Activated T-cell treated with anti-CD3 and anti-CD28 coated beads for 1 hour (primary cell): ENCODE measurements around the gene CRACR2B.

Experiments used
- DNase-seq: peaks from one replicate; pipeline ENCODE4 v3.0.0-alpha.2; 2020; ENCODE audit warnings: low read depth

CRACR2B gene

DNA sequence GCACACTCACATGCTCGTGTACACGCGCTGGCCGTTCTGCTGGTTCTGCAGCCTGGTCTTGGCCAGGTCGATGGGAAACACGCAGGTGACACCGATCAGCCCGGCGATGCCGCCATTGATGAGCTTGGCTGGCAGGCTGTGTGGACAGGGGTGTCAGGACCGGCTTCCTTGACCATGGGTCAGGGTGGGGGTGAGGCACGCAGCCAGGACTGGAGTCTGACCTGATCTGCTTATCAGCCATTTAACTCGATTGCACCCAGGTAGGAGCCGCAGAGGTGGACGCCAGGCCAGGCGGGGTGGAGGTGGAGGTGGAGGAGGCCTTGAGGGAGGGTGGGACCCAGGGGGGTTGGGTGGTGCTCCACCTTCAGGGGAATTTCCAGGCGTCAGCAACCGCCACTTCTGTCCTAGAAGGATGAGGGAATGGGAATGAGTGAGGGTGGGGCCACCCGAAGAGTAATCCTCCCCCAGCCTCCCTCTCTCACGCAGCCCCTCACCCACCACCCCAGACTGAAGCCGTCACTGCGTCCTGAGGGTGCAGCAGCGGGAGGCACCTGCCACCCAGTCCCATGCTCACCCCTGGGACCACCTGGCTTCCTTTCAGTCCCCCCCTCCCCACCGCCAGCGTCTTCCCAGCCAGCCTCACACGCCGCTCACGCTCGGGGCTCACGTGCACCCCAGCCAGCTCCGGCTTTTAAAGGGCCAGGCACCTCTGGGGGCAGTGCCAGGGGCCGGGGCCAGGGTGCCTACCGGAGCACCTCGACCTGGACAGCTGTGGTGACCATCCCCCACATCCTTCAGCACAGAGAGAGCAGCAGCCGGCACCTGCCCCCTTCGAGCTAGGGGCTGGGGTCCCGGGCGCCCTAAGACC lies 32.7 kb upstream of the CRACR2B start:
- no peak for DNase-seq

DNA sequence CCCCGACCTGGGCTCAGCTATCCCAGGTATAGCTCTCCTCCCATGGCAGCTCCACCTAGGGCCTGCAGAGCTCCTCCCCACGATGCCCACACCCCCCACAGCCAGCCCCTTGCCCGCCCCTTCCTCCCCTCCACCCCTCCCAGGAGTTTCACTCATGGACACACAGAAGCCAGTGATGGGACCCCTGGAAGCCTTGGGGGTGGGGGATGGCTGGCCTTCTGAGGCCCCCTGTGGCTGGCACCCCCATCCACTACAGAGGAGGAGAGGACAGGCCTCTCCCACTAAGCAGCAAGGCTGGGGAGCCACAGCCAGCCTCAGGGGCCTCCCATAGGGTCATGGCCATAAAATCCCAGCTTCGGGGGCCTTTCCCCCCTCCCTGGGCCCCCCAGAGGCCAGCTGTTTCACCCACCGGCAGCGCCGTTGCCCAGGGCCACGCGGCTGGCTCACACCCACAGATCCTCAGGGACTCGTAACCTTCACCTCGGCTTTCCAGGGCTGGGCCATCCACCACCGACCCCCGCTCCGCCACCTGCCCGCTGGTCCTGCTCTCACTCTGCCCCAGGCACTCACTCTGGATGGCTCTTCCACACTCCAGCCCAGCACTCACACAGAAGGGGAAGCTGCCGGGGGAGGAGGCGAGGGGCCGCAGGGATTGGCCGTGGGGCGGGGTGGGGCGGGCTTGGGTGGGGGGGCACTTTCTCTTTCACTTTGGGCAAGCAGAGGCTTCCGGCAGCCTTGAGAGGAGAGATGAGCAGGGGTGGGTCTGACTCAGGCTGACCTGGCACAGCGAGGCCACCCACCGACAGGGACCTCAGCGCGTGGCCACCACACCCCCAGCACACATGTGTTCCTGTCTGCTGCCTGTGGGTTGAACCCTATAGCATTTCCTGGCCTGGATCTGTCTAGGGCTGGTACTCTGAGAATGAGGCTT lies 31.8 kb upstream of the CRACR2B start:
- DNase-seq = peak; percentile 65

DNA sequence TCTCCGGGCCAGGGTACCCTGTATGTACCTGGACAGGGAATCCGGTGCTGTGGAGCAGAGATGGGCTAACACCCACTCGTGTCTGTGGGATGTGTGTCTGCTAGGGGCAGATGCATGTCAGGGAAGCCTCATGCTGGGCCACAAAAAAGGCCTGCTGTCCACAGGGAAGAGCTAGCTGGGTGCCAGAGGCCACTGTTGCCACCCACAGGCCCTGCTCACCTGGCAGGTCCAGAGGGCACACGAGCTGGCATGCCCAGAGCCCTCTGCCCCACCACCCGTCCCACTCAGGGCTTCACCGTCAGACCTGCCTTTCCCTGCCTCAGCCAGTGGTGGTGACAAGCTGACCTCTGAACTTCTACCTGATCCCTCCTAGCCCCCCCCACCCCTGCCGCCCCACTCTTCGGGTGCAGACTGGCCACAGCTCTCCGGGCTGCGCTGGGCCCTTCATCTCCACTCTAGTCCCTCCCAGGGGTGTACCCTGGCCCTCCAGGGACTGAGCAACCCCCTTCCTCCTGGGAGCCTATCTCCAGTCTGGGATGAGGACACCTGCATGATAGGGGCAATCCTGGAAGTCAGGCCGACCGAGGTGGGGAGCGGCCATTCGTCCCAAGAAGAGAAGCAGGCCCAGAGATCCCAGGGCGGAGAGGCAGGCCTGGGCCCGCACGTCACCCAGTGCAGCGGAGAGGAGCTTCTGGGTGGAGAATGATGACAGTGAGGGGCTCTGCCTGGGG lies 31.0 kb upstream of the CRACR2B start:
- no peak for DNase-seq

DNA sequence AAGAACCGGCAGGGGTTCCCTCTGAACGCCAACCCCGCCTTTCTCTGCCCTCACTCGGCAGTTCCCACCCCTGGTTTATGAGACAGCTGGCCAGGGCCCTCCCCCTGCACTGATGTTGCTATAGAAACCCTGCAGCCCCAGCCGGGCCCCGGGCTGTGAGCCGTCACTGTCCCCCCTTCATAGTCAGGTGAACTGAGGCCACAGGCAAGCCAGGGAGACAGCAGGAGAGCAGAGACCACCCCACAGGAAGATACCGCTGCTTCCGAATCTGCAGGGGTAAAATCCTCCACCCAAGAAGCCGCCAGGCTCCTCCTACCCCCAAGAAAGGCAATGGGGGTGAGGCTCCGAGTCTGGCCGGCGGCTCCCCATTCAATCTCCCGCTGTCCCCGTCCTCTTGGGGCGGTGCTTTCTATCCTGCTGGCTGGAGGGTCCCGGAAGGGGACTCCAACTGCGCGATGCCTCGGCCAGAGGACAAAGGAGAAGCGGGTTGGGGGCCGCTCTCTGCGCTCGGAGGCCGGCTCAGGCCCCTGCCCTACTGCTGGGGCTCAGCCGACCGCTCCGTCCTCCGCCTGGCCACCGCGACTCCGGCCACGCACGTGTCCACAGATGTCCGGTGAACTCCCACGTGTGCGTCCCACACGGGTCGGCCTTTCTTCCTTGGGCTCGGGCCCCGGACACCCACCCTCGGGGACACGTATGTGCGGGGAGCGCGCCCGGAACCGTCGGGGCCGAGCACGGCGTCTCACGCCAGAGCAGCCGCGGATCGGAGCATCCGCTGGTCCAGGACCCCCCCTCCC lies 30.2 kb upstream of the CRACR2B start:
- DNase-seq = peak; percentile 51

DNA sequence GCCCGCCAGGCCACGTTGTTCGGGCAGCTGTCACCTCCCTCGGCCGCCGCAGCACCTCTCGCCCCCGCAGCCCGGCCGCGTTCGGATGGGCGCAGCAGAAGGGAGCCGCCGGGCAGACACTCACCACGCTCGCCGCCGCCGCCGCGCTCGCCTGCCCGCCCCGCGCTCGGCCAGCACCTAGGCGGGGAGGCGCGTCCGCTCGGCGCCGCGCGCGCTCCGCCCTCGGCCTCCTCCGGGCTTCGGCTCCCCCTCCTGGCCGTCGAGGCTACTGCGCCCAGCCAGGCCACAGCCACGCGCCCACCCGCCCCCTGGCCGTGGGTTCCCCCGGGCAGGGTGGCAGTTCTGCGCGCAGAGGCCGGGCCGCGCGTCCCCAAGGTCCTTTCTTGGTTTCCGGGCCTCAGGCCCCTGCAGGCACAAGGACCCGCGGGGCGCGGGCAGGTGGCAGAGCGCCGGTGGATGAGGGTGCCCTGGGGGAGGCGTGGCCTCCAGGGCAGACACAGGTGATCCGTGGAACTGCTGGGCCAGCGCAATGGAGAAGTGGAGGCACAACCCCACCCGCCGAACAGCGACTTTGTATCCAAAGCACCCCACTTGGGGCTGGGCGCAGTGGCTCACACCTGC lies 29.5 kb upstream of the CRACR2B start, which contains the start of gene SLC25A22:
Gene SLC25A22 (minus strand): TSS at position 189 of the 621 bp plus-strand sequence. CDS start 3,275 bp downstream, outside the sequence.
- peak; percentile 78 for DNase-seq

DNA sequence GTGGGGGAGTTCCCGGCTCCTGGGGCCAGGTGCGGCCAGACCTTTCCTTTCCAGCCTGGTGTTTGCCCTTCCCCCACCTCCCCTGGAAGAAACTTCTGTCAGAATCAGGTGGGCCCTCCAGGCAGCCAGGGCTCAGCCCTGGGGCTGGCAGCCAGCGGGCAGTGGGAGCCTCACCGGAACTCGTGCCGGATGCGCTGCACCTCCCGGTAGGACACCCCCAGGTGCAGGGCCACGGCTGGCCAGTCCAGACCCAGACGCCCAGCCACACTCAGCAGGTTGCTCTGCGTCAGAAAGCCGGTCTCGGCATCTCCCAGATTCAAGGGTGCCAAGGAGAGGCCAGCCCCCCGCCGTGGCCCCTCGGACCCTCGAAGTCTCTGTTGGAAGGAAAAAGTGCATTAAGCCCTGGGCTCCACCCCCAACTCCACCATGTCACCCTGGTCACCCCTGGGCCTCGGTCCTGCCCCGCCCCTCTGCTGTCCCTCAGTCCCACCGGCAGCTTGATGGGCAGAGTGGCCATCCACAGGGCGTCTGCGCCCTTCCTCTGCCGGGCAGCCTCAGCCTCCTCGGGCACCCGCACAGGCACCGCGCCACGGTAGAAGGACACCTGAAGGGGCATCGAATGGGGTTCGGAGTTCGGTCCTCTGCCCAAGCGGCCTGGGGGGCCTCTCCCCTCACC lies 27.9 kb upstream of the CRACR2B start:
- DNase-seq = no peak

DNA sequence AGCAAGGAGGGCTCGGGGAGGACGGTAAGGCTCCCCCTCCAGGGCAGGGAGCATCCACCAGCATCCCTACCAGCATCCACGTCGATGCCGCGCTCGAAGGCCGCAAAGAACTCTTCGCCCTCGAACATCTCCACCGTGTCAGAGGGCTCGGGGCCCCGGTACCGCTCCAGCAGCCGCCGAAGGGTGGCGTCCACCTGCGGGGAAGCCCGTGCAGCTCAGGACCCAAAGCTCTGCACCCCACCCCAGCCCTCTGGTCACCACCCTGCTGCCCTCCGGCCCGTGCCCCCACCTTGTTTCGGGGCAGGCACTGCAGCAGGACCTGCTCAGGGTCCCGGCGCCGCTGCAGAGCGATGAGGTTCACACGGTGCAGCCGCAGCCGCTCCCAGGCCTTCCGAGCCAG lies 27.2 kb upstream of the CRACR2B start:
- DNase-seq = no peak

DNA sequence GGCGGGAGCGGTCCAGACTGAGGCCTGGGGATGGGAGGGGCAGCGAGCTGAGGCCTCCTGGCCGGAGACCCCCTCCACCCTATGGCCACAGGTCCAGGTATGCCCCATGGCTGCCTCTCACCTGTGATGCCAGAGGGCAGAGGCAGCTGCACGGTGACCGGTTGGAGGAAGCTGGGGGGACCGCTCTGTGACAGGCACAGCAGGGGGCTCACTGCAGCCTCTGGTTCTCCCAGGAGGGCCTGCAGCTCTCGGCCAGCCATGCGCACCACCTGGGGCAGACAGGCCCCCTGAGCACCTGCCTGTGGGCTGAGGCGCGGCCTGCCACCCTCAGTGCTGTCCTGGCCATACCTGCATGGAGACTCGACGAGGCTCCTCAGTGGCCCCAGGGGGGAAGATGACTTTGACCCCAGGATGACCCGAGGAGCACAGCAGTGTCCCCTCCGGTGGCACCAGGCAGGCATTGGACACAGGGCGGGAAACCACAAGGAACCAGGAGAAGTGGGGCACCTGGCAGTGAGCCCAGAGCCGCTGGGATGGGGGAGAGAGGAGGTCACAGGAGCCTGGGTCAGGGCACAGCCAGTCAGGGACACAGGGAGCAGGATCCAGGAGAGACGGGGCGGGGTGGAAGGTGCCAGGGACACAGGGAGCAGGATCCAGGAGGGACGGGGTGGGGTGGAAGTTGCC lies 26.5 kb upstream of the CRACR2B start:
- DNase-seq = no peak

DNA sequence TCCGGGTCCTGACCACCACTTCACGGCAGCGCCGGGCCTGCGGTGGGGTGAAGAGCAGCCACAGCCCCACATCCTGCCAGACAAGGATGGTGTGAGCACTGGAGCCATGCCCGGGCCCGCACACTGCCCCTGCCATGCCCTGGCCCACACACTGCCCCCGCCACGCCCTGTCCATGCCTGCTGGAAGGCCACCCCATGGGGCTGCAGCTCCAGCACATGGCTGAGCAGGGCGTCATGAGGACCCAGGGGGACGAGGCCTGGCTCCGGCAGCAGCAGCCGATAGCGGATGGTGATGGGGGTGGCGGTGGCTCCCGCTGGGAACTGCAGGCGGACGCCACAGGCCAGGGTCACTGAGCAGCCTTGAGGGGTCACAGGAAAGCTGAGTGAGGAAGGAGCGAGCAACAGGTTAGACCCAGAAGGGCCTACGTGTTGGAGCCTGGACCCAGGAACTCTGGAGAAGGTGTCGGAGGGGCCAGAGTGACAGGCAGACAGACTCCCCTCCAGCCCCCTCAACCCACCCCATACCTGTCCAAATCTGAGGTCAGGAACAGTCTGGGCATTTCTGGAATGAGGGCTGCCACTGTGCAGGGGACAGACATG lies 25.6 kb upstream of the CRACR2B start:
- DNase-seq = no peak

DNA sequence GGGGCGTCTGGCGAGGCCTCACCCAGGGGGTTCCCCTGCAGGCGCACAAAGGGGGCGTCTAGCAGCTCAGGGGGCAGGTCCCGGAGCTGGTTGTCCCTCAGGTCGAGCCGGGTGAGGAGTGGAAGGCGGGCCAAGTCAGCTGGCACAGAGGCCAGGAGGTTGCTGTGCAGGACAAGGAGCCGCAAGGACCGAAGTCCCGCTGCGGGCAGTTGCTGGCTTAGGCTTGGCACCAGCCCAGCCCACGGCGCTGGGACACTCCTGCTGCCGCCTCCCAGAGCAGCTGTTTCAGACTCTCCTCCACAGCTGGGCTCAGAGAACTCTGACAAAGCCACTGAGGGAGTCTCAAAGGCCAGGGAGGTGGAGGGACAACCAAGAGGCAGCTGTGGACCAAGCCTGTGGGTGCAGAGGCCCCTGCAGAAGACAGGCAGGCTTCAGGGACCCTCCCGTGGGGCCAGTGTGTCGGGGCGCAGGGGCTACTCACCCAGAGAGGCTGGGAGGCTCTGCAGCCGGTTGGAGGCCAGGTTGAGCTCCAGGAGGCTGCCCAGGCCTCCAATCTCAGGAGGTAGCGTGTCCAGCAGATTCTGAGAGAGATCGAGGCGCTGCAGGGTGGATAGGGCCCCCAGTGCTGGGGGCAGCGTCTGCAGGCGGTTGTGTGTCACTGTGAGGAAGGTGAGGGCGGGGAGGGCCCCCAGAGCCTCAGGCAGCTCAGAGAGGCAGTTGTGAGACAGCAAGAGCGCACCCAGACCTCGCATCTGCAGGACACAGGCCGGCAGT lies 24.8 kb upstream of the CRACR2B start:
- DNase-seq = no peak

DNA sequence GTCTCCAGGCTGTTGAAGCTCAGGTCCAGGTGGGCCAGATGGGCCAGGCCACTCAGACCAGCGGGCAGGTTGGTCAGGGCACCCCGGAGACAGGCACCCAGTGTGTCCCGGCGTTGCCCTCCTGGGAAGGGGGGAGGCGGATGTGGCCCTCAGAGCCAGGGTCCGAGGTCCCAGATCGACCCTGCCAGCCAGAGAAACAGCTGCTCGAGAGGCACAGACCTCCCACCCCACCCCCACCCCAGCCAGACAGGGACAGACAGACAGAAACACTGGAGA lies 24.3 kb upstream of the CRACR2B start:
- DNase-seq = no peak

DNA sequence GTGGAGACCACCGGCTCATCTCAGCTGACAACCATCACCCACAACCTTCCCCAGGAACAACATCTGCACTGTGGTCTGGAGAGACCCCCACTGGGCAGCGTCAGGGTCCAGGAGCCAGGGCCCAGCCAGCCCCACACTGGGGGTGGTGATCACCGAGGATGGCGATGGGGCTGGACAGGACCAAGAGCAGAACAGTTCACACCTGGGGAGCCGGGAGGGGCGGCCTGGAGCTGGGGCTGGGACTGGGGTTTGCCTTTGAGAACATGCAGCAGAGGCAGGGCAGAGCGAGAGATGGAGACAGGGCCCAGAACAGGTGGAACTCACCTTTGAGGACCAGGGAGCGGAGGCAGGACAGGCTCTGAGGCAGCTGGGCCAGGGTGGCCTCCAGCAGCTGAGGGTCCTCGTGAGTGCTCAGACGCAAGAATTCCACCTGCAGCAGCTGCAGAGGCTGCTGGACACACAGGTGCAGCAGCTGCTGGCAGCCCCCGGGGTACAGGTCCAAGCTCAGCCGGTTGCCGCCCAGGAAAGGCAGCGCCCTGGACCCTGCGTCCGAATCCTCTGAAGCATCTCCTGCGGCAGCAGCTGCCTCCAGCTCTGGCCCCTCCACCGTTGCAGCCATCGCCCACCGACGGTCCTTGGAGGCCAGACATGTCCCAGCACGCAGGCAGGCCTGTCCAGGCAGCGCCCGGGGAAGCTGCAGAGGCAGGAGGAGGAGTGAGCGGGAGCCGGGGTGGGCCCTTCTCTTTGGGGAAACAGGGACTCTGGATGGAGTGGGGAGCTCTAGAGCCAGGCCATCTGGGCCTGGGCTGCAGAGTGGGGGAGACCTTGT lies 23.7 kb upstream of the CRACR2B start:
- DNase-seq = no peak

DNA sequence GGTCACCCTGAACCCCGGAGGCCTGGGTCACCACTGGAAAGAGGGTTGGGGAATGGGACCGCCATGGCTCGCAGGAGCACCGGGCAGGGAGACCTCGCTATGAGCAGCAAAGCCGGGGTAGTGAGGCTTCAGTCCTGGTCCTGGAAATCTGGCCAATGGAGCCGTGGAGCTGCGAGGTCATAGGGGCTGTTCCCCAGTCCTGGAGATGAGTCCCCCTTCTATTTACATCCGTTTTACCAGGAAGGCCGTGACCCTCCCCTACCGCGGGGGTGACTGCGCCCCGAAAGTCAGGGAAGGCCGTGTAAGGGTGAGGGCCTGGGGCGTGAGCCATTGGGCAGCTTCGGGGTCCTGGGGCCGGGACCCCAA lies 23.1 kb upstream of the CRACR2B start:
- no peak for DNase-seq

DNA sequence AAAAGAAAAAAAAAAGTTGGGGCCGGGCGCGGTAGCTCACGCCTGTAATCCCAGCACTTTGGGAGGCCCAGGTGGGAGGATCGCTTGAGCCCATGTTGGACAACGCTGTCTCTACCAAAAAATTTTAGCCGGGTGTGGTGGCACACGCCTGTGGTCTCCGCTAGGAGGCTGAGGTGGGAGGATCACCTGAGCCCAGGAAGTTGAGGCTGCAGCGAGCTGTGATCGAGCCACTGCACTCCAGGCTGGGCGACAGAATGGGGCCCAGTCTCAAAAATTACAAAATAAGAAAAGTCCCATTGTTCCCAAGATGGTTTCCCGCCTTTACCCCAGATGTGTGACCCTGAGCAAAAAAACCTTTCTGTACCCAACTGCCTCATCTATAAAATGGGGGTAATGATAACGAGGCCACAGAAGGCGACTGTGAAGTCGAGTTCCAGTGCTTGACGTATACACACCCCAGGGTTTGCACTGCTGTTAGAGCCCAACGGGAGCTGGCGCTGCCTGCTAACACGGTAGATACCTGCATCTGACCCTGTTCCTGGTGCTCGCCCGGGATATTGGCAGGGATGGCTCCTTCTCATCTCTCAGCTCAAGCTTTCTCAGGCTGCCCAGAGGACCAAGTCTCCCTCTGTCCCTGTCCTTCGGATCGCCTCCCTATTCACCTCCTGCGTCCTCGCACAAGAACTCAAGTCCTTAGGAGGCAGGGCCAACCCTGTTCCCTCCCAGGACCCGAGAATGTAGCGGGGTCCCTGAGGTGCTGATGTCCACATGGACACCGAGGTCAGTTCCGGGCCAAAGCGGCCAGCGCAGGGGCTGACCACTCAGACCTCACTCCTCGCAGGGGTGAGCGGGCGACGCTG lies 19.1 kb upstream of the CRACR2B start:
- no peak for DNase-seq

DNA sequence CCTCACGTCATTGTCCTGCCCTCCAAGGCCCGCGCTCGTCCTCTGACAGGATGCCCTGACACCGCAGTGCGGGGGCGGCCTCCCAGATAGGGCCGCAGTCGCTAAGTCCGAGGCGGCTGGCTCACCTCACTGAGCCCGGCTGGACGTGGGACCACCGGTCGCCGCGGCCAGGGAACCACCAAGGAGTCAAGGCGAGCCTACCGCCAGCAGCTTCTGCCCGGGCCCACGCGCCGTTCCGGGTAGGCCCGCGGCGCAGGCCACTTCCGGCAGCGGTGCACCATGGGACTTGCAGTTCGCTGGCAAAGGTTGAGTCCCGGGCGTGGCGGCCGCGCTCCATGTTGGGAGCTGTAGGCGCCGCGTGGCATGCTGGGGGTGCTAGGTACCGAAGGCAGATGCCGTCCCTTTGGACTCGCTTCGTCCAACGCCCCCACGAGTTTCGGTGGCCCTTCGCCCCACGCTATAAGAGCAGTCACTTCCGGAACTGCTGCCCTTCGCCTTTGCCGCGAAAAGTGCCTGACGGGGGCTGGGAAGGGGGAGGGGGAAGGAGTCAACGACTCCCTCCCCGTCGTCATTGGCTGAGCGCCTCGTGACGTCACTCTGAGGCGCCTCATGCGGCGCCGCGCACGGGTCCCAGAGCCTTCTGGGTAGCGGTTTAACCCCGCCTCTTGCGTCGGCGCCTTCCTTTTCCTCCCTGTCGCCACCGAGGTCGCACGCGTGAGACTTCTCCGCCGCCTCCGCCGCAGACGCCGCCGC lies 18.3 kb upstream of the CRACR2B start, which contains the start of gene RPLP2:
Gene RPLP2 (plus strand): TSS at position 681 of the 753 bp plus-strand sequence. CDS start 268 bp downstream, outside the sequence.
- DNase-seq = peak; percentile 94

DNA sequence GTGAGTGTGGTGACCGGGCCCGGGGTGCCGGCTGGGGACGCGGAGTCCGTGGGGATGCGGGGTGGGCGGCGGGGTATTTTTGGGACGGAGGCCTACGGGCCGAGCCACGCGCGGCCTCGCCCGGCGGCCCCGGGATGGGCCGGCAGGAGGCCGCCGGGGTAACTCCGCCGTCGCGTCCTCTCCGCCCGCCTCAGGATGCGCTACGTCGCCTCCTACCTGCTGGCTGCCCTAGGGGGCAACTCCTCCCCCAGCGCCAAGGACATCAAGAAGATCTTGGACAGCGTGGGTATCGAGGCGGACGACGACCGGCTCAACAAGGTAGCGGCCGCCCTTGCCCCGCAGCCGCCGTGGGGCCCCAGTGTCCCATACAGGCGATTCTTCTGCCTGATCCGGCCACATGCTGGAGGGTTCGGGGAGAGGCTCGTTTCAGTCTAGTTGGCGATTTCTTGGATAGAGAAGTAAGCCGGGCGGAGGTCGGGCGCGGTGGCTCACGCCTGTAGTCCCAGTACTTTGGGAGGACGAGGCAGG lies 17.6 kb upstream of the CRACR2B start:
- no peak for DNase-seq
